Measurements from ENCODE around the gene KIAA2012.

Gene KIAA2012

GRCh38 chr2:202120828-202121227 is 47.8 kb downstream of the KIAA2012 start:
- Histone ChIP-seq H3K4me3 (ENCODE audit: low read depth, low read length) (no peak overlapping the region), H3K4me1 (no peaks in the 10 kb centered on the region), H2AFZ (no peak overlapping the region), H3K27me3 (ENCODE audit: control insufficient read depth, insufficient read depth, low read length) (no peaks in the 10 kb centered on the region), H3K27ac (no peak overlapping the region), H3K36me3 (ENCODE audit: control insufficient read depth, insufficient read depth, low read length) (no peaks in the 10 kb centered on the region), H3K4me2 (ENCODE audit: low read length) (no peak overlapping the region), H3K9ac (no peak overlapping the region), H3K9me3 (ENCODE audit: control insufficient read depth, low read length) (no peaks in the 10 kb centered on the region), H3K79me2 (no peaks in the 10 kb centered on the region)
- no peak for TF ChIP-seq CTCF (IDR thresholded peaks at IDR 0.05)

- no peaks in the 10 kb centered on the region for H3K79me2 ChIP-seq
- no peak overlapping the region for H2AFZ ChIP-seq
- H3K4me1 ChIP-seq = no peaks in the 10 kb centered on the region
- H3K27me3 ChIP-seq (ENCODE audit: control insufficient read depth, insufficient read depth, low read length) = no peaks in the 10 kb centered on the region
- no peak for TF ChIP-seq CTCF (IDR thresholded peaks at IDR 0.05)
- H3K4me2 ChIP-seq (ENCODE audit: low read length) = no peak overlapping the region
- H3K9me3 ChIP-seq (ENCODE audit: control insufficient read depth, low read length) = no peaks in the 10 kb centered on the region
- H3K4me3 ChIP-seq (ENCODE audit: low read depth, low read length) = no peak overlapping the region
- H3K27ac ChIP-seq = no peak overlapping the region
- H3K9ac ChIP-seq = no peak overlapping the region
- H3K36me3 ChIP-seq (ENCODE audit: control insufficient read depth, insufficient read depth, low read length) = no peaks in the 10 kb centered on the region
These were observed 48.6 kb downstream of the KIAA2012 start for GRCh38 chr2:202121532-202122162.

GRCh38 chr2:202122163-202122540 is 49.1 kb downstream of the KIAA2012 start:
- H2AFZ ChIP-seq = no peak overlapping the region
- H3K27me3 ChIP-seq (ENCODE audit: control insufficient read depth, insufficient read depth, low read length) = no peaks in the 10 kb centered on the region
- no peak overlapping the region for H3K4me2 ChIP-seq (ENCODE audit: low read length)
- TF ChIP-seq CTCF (IDR thresholded peaks at IDR 0.05) = no peak
- H3K27ac ChIP-seq = no peak overlapping the region
- no peaks in the 10 kb centered on the region for H3K4me1 ChIP-seq
- no peaks in the 10 kb centered on the region for H3K79me2 ChIP-seq
- H3K4me3 ChIP-seq (ENCODE audit: low read depth, low read length) = no peak overlapping the region
- no peaks in the 10 kb centered on the region for H3K9me3 ChIP-seq (ENCODE audit: control insufficient read depth, low read length)
- no peaks in the 10 kb centered on the region for H3K36me3 ChIP-seq (ENCODE audit: control insufficient read depth, insufficient read depth, low read length)
- H3K9ac ChIP-seq = no peak overlapping the region

GRCh38 chr2:202122980-202123720 is 50.1 kb downstream of the KIAA2012 start:
- no peak for TF ChIP-seq CTCF (IDR thresholded peaks at IDR 0.05)
- Histone ChIP-seq H3K27ac (no peak overlapping the region), H3K9me3 (ENCODE audit: control insufficient read depth, low read length) (no peaks in the 10 kb centered on the region), H3K4me2 (ENCODE audit: low read length) (no peak overlapping the region), H2AFZ (no peak overlapping the region), H3K79me2 (no peaks in the 10 kb centered on the region), H3K9ac (no peak overlapping the region), H3K4me3 (ENCODE audit: low read depth, low read length) (no peak overlapping the region), H3K27me3 (ENCODE audit: control insufficient read depth, insufficient read depth, low read length) (no peaks in the 10 kb centered on the region), H3K36me3 (ENCODE audit: control insufficient read depth, insufficient read depth, low read length) (no peaks in the 10 kb centered on the region), H3K4me1 (no peaks in the 10 kb centered on the region)

GRCh38 chr2:202124286-202124685 is 51.2 kb downstream of the KIAA2012 start:
- Histone ChIP-seq H3K79me2 (no peaks in the 10 kb centered on the region), H2AFZ (no peak overlapping the region), H3K9me3 (ENCODE audit: control insufficient read depth, low read length) (no peaks in the 10 kb centered on the region), H3K9ac (no peak overlapping the region), H3K4me3 (ENCODE audit: low read depth, low read length) (no peak overlapping the region), H3K4me1 (no peaks in the 10 kb centered on the region), H3K36me3 (ENCODE audit: control insufficient read depth, insufficient read depth, low read length) (no peaks in the 10 kb centered on the region), H3K27ac (no peak overlapping the region), H3K27me3 (ENCODE audit: control insufficient read depth, insufficient read depth, low read length) (no peaks in the 10 kb centered on the region), H3K4me2 (ENCODE audit: low read length) (no peak overlapping the region)
- TF ChIP-seq CTCF (IDR thresholded peaks at IDR 0.05) = no peak
